Raji (cell line): ENCODE data around the gene SMAD7.

ENCODE experiments used
- POLR2A ChIP-seq: IDR thresholded peaks from 2 replicates; pipeline ENCODE4 v1.6.1; 2011; ENCODE audit warnings: low read depth, low read length, control low read depth; ENCODE audit not compliant: insufficient read depth

Gene SMAD7

GRCh38 chr18:48885924-48886400 is 64.8 kb downstream of the SMAD7 start:
- TF ChIP-seq POLR2A: no peak

GRCh38 chr18:48885266-48885923 is 65.4 kb downstream of the SMAD7 start:
- no peak for TF ChIP-seq POLR2A

GRCh38 chr18:48884771-48885170 is 66.0 kb downstream of the SMAD7 start:
- no peak for TF ChIP-seq POLR2A

- TF ChIP-seq POLR2A: no peak
These were observed 66.5 kb downstream of the SMAD7 start for GRCh38 chr18:48884306-48884705.

- TF ChIP-seq POLR2A: no peak
These were observed 68.4 kb downstream of the SMAD7 start for GRCh38 chr18:48882379-48882778.

- TF ChIP-seq POLR2A: no peak
These were observed 69.8 kb downstream of the SMAD7 start for GRCh38 chr18:48880931-48881330.

GRCh38 chr18:48879008-48879431 is 71.7 kb downstream of the SMAD7 start:
- no peak for TF ChIP-seq POLR2A

GRCh38 chr18:48878471-48878870 is 72.3 kb downstream of the SMAD7 start:
- TF ChIP-seq POLR2A: no peak

- TF ChIP-seq POLR2A: no peak
These were observed 72.8 kb downstream of the SMAD7 start for GRCh38 chr18:48877941-48878340.

- no peak for TF ChIP-seq POLR2A
These were observed 74.2 kb downstream of the SMAD7 start for GRCh38 chr18:48876590-48876989.

- no peak for TF ChIP-seq POLR2A
These were observed 74.7 kb downstream of the SMAD7 start for GRCh38 chr18:48875942-48876511.

- TF ChIP-seq POLR2A: no peak
These were observed 75.3 kb downstream of the SMAD7 start for GRCh38 chr18:48875314-48875941.

- TF ChIP-seq POLR2A: no peak
These were observed 76.0 kb downstream of the SMAD7 start for GRCh38 chr18:48874701-48875162.

GRCh38 chr18:48874233-48874632 is 76.5 kb downstream of the SMAD7 start:
- TF ChIP-seq POLR2A: no peak

GRCh38 chr18:48872234-48873145 is 78.3 kb downstream of the SMAD7 start:
- no peak for TF ChIP-seq POLR2A
